Upper lobe of right lung (tissue), 1 donor: ENCODE data around the gene ABCA1. TPM values are rescaled to one million over a fixed set of nuclear protein-coding genes. Genes with fewer than 3 reads are reported as not detected.

Source experiments
- ATAC-seq: fragments of 200-7000 bp; cut with Tn5 transposase; one replicate; pipeline ENCODE4 v1.9.1; 2020; ENCODE audit warnings: mild to moderate bottlenecking, moderate library complexity
- DNase-seq: peaks from one replicate; pipeline ENCODE4 v3.0.0-alpha.2; 2020
- H3K27ac ChIP-seq: fragments of 200-600 bp; one replicate; pipeline ENCODE4 v1.8.0; 2022
- H3K27me3 ChIP-seq: fragments of 200-600 bp; one replicate; pipeline ENCODE4 v1.8.0; 2022; ENCODE audit warnings: mild to moderate bottlenecking
- H3K36me3 ChIP-seq: fragments of 200-600 bp; one replicate; pipeline ENCODE4 v1.8.0; 2022
- H3K4me1 ChIP-seq: fragments of 200-600 bp; one replicate; pipeline ENCODE4 v1.8.0; 2022
- H3K4me3 ChIP-seq: fragments of 200-600 bp; one replicate; pipeline ENCODE4 v1.8.0; 2022; ENCODE audit warnings: mild to moderate bottlenecking
- H3K9me3 ChIP-seq: fragments of 200-600 bp; one replicate; pipeline ENCODE4 v1.8.0; 2022
- intact Hi-C: fragments of 100-400 bp; cut with DNase I; formaldehyde crosslinking; loops from one replicate; pipeline ENCODE4 v1.11.0; 2022
- total RNA-seq: library from RNA; stranded (reverse); fragmentation: NEBNext Ultra II Directional; extraction: Animal tissue kit (Norgen Biotek cat#: 25700); gene quantifications from one replicate; pipeline ENCODE4 v1.2.1, GENCODE V29; 2021
- TF ChIP-seq, protein P1 (sequence below): fragments of 200-600 bp; IDR thresholded peaks from one replicate; pipeline ENCODE4 v1.8.0; 2022; ENCODE audit warnings: antibody characterized with exemption
- donor health status: DM: no; HTN: yes; CAD: no; lungs with severe emphysema.

Gene ABCA1
- total RNA-seq, 1 donor from 2014 or later, result 49.0 TPM

DNA sequence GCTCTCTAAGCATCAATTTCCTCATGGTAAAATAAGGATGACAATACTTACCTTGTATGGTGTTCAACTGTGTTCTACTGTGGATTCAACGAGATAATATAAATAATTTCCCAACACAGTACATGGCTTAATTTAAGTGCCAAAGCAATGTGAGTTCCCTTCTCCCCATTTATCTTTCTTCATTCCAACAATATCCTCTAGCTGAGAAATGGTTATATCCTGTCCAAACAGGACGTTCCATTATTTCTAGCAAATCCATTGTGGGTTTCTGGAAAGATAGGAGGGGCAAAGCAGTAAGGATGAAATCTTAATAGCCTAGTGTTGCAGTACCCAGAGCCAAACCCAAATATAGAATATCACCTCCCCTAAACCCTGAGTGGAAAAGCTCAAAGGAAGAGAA is 22.0 kb downstream of the ABCA1 start:
- Histone ChIP-seq H3K4me1 (peaks cover 53% of the 10 kb centered on the region), H3K27ac (peak overlapping the region; percentile 1), H3K4me3 (no peak overlapping the region), H3K27me3 (no peaks in the 10 kb centered on the region), H3K9me3 (no peaks in the 10 kb centered on the region), H3K36me3 (peaks cover 8% of the 10 kb centered on the region)
- ATAC-seq, result no peak
- no peak for DNase-seq
- TF ChIP-seq, protein P1, sequence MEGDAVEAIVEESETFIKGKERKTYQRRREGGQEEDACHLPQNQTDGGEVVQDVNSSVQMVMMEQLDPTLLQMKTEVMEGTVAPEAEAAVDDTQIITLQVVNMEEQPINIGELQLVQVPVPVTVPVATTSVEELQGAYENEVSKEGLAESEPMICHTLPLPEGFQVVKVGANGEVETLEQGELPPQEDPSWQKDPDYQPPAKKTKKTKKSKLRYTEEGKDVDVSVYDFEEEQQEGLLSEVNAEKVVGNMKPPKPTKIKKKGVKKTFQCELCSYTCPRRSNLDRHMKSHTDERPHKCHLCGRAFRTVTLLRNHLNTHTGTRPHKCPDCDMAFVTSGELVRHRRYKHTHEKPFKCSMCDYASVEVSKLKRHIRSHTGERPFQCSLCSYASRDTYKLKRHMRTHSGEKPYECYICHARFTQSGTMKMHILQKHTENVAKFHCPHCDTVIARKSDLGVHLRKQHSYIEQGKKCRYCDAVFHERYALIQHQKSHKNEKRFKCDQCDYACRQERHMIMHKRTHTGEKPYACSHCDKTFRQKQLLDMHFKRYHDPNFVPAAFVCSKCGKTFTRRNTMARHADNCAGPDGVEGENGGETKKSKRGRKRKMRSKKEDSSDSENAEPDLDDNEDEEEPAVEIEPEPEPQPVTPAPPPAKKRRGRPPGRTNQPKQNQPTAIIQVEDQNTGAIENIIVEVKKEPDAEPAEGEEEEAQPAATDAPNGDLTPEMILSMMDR, result no peak
- intact Hi-C loops, result no loop called here

DNA sequence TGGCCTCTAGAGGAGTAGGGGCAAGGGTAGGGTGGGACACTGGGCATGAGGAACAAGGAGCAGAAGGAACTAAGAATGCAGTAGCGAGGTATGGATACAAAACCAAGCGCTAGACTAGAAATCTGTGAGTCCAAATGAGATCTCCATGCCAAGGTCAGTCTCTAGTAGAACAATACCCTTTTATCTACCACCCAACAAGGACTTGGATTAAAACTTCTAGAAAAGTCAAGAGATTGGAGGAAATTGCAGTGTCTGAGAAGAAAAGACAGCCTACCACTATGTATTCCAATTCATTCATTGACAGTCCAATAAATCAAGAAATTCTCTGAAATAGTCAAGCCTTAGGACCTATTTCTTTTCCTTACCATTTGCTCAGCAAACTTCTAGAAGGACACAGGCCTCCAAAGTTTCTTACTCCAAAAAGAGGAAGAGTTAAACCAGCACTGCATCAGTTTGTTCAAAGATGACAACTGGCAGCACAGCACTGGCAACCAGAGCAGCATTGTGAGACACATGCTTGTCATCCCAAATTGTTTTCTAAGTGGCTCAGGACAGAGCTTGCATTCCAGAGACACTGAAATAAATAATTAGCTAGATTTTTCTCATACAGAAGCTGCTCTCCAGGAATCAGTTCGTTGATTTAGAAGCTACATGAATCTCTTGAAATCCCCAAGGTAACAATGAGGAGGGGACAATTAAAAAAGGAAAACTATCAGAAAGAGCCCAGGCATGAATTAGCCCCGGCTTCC is 22.6 kb downstream of the ABCA1 start:
- H3K27ac ChIP-seq, result no peak overlapping the region
- peaks cover 47% of the 10 kb centered on the region for H3K4me1 ChIP-seq
- no peak for DNase-seq
- H3K36me3 ChIP-seq, result peaks cover 8% of the 10 kb centered on the region
- ATAC-seq, result no peak
- no peak overlapping the region for H3K4me3 ChIP-seq
- TF ChIP-seq, protein P1, result no peak
- no peaks in the 10 kb centered on the region for H3K27me3 ChIP-seq
- intact Hi-C loops, result no loop called here
- no peaks in the 10 kb centered on the region for H3K9me3 ChIP-seq

DNA sequence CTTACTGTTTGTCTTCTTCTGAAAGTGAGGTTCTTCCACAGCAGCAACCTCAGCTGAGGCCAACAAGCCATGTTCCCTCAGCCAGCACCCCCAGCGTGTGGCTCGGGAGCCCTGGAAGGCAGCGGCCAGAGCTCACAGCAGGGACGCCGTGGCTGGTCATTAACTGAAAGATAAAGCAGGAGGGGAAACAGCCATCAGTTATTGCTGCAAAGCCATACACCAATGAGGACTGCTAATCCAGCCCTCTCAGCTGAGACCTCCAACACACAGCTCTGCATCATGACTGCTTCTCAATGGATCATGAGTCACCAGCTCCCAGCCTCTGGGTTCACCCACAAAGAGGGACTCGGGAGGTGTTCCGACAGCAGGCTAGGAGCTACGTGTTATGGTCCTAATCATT is 24.3 kb downstream of the ABCA1 start:
- no peak overlapping the region for H3K4me3 ChIP-seq
- peaks cover 8% of the 10 kb centered on the region for H3K36me3 ChIP-seq
- H3K27ac ChIP-seq, result no peak overlapping the region
- intact Hi-C loops, result no loop called here
- ATAC-seq (no peak), DNase-seq (no peak)
- no peaks in the 10 kb centered on the region for H3K9me3 ChIP-seq
- H3K27me3 ChIP-seq, result no peaks in the 10 kb centered on the region
- H3K4me1 ChIP-seq, result peaks cover 39% of the 10 kb centered on the region
- TF ChIP-seq, protein P1, result no peak

DNA sequence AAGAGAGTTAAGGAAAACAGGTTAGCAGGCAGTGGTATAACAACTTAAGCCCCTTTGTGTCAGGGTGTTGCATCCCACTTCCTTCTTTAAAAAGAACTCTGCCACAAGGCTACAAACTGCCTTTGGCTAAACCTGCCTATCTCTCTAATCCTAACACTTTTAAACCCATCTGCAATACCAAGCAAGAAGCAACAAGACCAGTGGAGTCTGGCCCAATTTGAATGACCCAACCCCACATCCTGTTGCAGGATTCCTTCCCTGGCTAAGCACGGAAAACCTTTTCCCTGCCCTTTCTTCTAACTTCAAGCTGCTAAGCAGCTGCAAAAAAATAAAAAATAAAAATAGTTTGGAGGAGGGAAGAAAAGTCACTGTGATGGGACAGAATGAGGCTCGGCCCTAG is 27.1 kb downstream of the ABCA1 start:
- intact Hi-C loops, result no loop called here
- H3K9me3 ChIP-seq, result no peaks in the 10 kb centered on the region
- no peaks in the 10 kb centered on the region for H3K27me3 ChIP-seq
- H3K4me3 ChIP-seq, result no peak overlapping the region
- no peak for DNase-seq
- no peak overlapping the region for H3K27ac ChIP-seq
- H3K36me3 ChIP-seq, result peaks cover 8% of the 10 kb centered on the region
- H3K4me1 ChIP-seq, result peaks cover 13% of the 10 kb centered on the region
- TF ChIP-seq, protein P1, result no peak
- ATAC-seq, result no peak

DNA sequence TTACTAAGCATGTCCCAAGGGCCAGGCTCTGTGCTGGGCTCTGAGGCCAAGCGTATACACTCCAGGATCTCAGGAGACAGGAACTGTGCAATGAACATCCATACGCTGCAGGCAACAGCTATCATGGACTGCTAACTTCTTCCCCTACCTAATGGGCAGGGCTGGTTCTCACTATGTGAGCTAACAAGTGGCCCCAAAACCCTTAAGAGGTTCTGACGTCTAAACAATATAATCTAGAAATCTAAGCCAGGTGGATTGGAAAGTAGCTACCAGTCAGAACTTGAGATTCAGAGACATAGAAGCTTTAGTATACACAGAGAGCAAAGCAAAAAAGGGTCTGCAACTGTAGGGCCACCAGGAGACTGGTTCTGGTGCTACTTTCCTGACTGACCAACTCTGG is 27.6 kb downstream of the ABCA1 start:
- TF ChIP-seq, protein P1, result no peak
- peaks cover 8% of the 10 kb centered on the region for H3K36me3 ChIP-seq
- no peaks in the 10 kb centered on the region for H3K27me3 ChIP-seq
- H3K9me3 ChIP-seq, result no peaks in the 10 kb centered on the region
- DNase-seq, result no peak
- intact Hi-C loops, result no loop called here
- peaks cover 8% of the 10 kb centered on the region for H3K4me1 ChIP-seq
- H3K4me3 ChIP-seq, result no peak overlapping the region
- no peak overlapping the region for H3K27ac ChIP-seq
- ATAC-seq, result no peak
